Gastrocnemius medialis (tissue), 4 donors: Measurements from ENCODE around the gene DNMT3L. TPM values are rescaled to one million over a fixed set of nuclear protein-coding genes. Genes with fewer than 3 reads are reported as not detected.

Source experiments
- ATAC-seq, 2 donors: fragments of 150-250 bp; one replicate each; pipeline ENCODE4 v1.9.1; 2016
- DNase-seq, 2 donors: peaks; one replicate each; pipeline ENCODE4 v3.0.0-alpha.2; 2019
- H3K27ac ChIP-seq, 4 donors: fragments of 200-600 bp; sonication (generic); 1 replicate in 1 of 4; 2 replicates in 3 of 4; pipeline ENCODE4 v1.5.1; 2016 to 2018; ENCODE audit warnings: mild to moderate bottlenecking in 2 of 4, moderate library complexity in 1 of 4
- H3K27me3 ChIP-seq, 3 donors: fragments of 200-600 bp; sonication (generic) in 2 of 3; 1 replicate in 1 of 3; 2 replicates in 2 of 3; pipeline versions ENCODE4 v1.5.1 to v1.6.0; 2016 to 2019; ENCODE audit warnings: mild to moderate bottlenecking in 1 of 3, moderate library complexity in 1 of 3
- H3K36me3 ChIP-seq, 2 donors: fragments of 200-600 bp; sonication (generic) in 1 of 2; one replicate each; pipeline ENCODE4 v1.5.1; 2017 to 2018
- H3K4me1 ChIP-seq, 2 donors: fragments of 200-600 bp; sonication (generic) in 1 of 2; one replicate each; pipeline ENCODE4 v1.5.1; 2016 to 2017; ENCODE audit warnings: mild to moderate bottlenecking in 2 of 2
- H3K4me3 ChIP-seq, 4 donors: fragments of 200-600 bp; sonication (generic) in 3 of 4; 1 replicate in 1 of 4; 2 replicates in 3 of 4; pipeline ENCODE4 v1.5.1; 2016 to 2019; ENCODE audit warnings: mild to moderate bottlenecking in 2 of 4
- H3K9me3 ChIP-seq, 3 donors: fragments of 200-600 bp; sonication (generic) in 2 of 3; 1 replicate in 1 of 3; 2 replicates in 2 of 3; pipeline ENCODE4 v1.5.1; 2016 to 2019
- CTCF ChIP-seq, 5 experiments: fragments of 450-650 bp in 3 of 5; fragments of 200-600 bp in 2 of 5; sonication (generic) in 2 of 5; IDR thresholded peaks in 4 of 5; conservative IDR thresholded peaks in 1 of 5; 1 replicate in 4 of 5; 2 replicates in 1 of 5; pipeline ENCODE4 v1.5.1; 2016 to 2019; ENCODE audit warnings: antibody characterized with exemption in 5 of 5, mild to moderate bottlenecking in 3 of 5, moderate library complexity in 3 of 5
- POLR2A ChIP-seq, 2 donors: fragments of 450-650 bp; IDR thresholded peaks; one replicate each; pipeline ENCODE4 v1.6.1; 2017; ENCODE audit warnings: antibody characterized with exemption in 2 of 2, mild to moderate bottlenecking in 2 of 2, moderate library complexity in 2 of 2
- in situ Hi-C, 4 donors: fragments of 200-750 bp; cut with MboI; loops; one replicate each; pipeline versions ENCODE4 v1.15.0 to v1.8.0; 2017; ENCODE audit warnings: low sequenced_read_pairs in 4 of 4
- intact Hi-C: fragments of 100-400 bp; cut with DNase I; formaldehyde crosslinking; loops from one replicate; pipeline ENCODE4 v1.15.1; 2023; ENCODE audit warnings: low total_unique reads
- total RNA-seq, 4 donors: library from RNA; depleted of rRNA; stranded (reverse); fragments of >200 nt; gene quantifications; one replicate each; pipeline versions ENCODE4 v1.1.0 to v1.2.3, GENCODE V29; 2016

Gene DNMT3L
- total RNA-seq, 4 donors from 2014 or later: not detected

- Histone ChIP-seq H3K9me3 (no peaks in the 10 kb centered on the region), H3K27me3 (peaks cover 0 to 8% (median 0%) of the 10 kb centered on the region in 3 donors), H3K27ac (no peak overlapping the region), H3K36me3 (no peaks in the 10 kb centered on the region), H3K4me1 (peaks cover 7 to 14% of the 10 kb centered on the region in 2 donors), H3K4me3 (no peak overlapping the region)
- in situ Hi-C loops (no loop called here), intact Hi-C loops (no loop called here)
- ATAC-seq (no peak), DNase-seq (no peak)
- TF ChIP-seq POLR2A (IDR thresholded peaks at IDR 0.05): no peak
- TF ChIP-seq CTCF (IDR thresholded peaks at IDR 0.05 in 4 of 5, conservative IDR thresholded peaks at IDR 0.05 in 1 of 5): no peak
Measured at GRCh38 chr21:44295646-44296045, 33.9 kb upstream of the DNMT3L start.

GRCh38 chr21:44295163-44295573 lies 33.5 kb upstream of the DNMT3L start:
- Histone ChIP-seq H3K4me3 (no peak overlapping the region), H3K27ac (no peak overlapping the region), H3K4me1 (peaks cover 6 to 11% of the 10 kb centered on the region in 2 donors), H3K27me3 (peaks cover 0 to 8% (median 0%) of the 10 kb centered on the region in 3 donors), H3K9me3 (no peaks in the 10 kb centered on the region), H3K36me3 (no peaks in the 10 kb centered on the region)
- in situ Hi-C loops (no loop called here), intact Hi-C loops (no loop called here)
- no peak for TF ChIP-seq POLR2A (IDR thresholded peaks at IDR 0.05)
- no peak for TF ChIP-seq CTCF (IDR thresholded peaks at IDR 0.05 in 4 of 5, conservative IDR thresholded peaks at IDR 0.05 in 1 of 5)
- ATAC-seq (no peak), DNase-seq (no peak)

- Histone ChIP-seq H3K9me3 (no peaks in the 10 kb centered on the region), H3K4me1 (peaks cover 6 to 11% of the 10 kb centered on the region in 2 donors), H3K36me3 (no peaks in the 10 kb centered on the region), H3K27ac (no peak overlapping the region), H3K27me3 (peaks cover 0 to 8% (median 0%) of the 10 kb centered on the region in 3 donors), H3K4me3 (no peak overlapping the region)
- intact Hi-C loops: no loop called here
- TF ChIP-seq CTCF (IDR thresholded peaks at IDR 0.05 in 4 of 5, conservative IDR thresholded peaks at IDR 0.05 in 1 of 5): no peak
- TF ChIP-seq POLR2A (IDR thresholded peaks at IDR 0.05): no peak
- DNase-seq (peak; percentile 25 to 37), ATAC-seq (no peak)
- in situ Hi-C loops: no loop called here
Measured at GRCh38 chr21:44294391-44295162, 32.9 kb upstream of the DNMT3L start.

- in situ Hi-C loops: no loop called here
- no peaks in the 10 kb centered on the region for H3K36me3 ChIP-seq
- peaks cover 0 to 8% (median 0%) of the 10 kb centered on the region in 3 donors for H3K27me3 ChIP-seq
- no peak for TF ChIP-seq CTCF (IDR thresholded peaks at IDR 0.05 in 4 of 5, conservative IDR thresholded peaks at IDR 0.05 in 1 of 5)
- no peak for TF ChIP-seq POLR2A (IDR thresholded peaks at IDR 0.05)
- intact Hi-C loops: no loop called here
- DNase-seq (no peak), ATAC-seq (no peak)
- no peak overlapping the region for H3K4me3 ChIP-seq
- no peak overlapping the region for H3K27ac ChIP-seq
- no peaks in the 10 kb centered on the region for H3K9me3 ChIP-seq
- H3K4me1 ChIP-seq: peaks cover 6% of the 10 kb centered on the region in 2 donors
Measured at GRCh38 chr21:44293551-44294231, 32.0 kb upstream of the DNMT3L start.
